GM21515 (cell line): ENCODE data around the gene INAVA.
"Not testable (repeated sequence)": the region's sequence is repeated elsewhere in the genome, so short reads cannot be mapped to it uniquely, and the experiment has no call there.

Experiments used
- ATAC-seq: cut with Tn5 transposase; IDR thresholded peaks from one replicate; pipeline ENCODE4 v1.9.1; 2021; ENCODE audit not compliant: unreplicated experiment

The INAVA gene

GRCh38 chr1:200899015-200899386, 4.3 kb downstream of the INAVA start:
- ATAC-seq, result no peak

DNA sequence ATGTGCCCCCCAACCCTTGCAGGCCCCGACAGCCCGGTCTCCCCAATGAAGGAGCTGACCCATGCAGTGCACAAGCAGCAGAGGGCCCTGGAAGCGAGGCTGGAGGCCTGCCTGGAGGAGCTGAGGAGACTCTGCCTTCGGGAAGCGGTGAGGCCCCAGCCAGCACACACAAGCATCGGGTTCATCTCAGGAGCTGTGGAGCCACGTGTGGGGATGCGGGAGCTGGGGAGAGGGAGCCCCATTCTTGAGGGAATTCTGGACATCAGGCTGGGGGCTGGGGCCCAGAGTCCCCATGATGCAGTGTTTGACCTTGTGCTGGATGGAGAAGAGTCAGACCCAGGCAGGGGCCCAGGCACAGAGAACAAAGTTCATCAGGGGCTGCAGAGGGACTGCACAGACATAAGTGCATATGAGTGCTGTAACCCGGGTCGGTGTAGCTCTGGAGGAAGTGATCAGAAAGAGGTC, 4.8 kb downstream of the INAVA start:
- no peak for ATAC-seq

DNA sequence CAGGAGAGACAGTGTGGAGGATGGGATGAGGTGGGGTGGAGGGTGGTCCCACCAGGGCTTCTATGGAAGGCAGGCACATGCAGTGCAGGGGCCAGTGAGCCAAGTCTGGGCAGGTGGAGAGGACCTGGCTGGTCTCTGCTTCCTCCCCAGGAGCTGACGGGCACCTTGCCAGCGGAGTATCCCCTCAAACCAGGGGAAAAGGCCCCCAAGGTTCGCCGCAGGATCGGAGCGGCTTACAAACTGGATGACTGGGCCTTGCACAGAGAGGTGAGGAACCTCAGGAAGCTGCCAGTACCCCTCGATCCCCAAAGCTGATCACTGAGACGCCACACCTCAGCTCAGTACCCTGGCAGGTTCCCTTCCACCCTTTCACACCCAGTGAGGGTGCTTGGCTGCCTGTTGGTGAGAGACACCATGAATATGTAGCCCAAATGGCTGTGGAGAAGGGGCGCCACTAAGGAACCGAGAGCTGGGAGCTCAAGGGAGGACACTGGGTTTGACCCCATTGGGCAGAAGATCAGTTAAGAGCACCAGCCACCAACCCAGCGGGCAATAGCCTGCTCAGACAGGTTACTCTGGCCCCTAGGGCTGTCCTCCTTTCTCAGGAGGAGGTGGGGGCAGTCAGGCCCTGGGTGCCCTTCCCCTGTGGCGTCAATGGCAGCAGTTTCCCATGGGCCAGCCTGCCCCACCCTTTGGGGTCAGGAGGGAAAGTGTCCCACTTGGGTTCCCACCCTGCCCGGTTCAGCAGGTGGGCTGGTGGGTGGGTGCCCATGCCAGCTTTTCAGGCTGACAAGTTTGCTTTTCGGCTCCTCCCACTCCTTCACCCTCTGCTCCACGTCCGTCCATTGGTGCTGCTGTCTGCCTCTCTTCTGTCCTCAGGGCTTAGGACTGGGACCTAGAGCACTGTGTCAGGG, 5.5 kb downstream of the INAVA start:
- ATAC-seq, result no peak

DNA sequence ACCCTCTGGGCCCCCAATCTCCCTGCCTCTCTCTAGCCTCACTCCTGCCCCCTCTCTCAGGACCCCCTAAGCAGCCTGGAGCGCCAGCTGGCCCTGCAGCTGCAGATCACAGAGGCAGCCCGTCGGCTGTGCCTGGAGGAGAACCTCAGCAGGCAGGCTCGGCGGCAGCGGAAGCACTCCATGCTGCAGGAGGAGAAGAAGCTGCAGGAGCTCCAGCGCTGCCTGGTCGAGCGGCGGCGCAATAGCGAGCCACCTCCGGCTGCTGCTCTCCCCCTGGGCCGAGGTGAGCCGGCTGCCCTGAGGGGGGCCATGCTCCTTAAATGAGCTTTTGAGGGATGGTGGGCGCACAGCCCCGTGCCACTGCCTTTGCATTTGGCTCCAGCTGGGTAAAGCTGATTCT, 6.2 kb downstream of the INAVA start:
- no peak for ATAC-seq

DNA sequence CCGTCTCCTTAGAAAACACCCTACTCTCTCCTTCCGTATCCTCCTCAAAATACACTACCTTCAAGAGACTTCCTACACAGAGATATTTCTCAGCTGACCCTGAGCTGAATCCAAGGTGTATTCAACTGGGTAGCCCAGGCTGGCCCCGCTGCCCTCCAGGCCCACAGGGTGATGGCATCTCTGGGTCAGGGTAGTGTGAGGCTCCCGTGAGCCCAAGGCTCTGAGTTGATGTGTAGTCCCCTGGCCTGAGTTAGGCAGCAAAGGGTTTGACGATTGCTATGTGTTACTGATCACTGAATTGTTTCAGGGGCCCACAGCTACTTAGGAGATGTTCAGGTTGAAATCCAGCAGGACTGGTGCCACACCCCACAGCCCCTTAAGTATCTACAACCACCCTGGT, 6.7 kb downstream of the INAVA start:
- no peak for ATAC-seq

- ATAC-seq, result no peak
These were observed 7.2 kb downstream of the INAVA start for GRCh38 chr1:200901796-200902444.

- no peak for ATAC-seq
These were observed 9.1 kb downstream of the INAVA start for GRCh38 chr1:200903793-200904192.

- ATAC-seq, result no peak
These were observed 10.1 kb downstream of the INAVA start for GRCh38 chr1:200904772-200905171.

GRCh38 chr1:200905411-200906052, 10.8 kb downstream of the INAVA start:
- ATAC-seq, result no peak

DNA sequence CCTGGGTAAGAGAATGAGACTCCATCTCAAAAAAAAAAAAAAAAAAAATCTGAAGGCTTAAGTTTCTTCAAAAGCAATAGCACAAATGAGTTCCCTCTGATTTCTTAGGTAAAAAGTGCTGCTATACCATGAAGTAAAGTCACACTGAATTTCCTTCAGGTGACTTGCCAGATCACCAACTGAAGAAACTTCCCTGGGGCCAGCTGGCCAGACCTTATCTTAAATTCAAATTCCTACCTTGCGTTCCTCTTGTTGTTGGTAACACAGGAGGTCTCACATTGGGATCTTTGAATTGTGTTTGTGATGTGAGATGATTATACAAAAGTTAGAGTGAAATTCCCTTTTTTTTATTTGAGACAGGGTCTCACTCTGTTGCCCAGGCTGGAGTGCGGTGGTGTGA, 11.8 kb downstream of the INAVA start:
- ATAC-seq, result no peak

DNA sequence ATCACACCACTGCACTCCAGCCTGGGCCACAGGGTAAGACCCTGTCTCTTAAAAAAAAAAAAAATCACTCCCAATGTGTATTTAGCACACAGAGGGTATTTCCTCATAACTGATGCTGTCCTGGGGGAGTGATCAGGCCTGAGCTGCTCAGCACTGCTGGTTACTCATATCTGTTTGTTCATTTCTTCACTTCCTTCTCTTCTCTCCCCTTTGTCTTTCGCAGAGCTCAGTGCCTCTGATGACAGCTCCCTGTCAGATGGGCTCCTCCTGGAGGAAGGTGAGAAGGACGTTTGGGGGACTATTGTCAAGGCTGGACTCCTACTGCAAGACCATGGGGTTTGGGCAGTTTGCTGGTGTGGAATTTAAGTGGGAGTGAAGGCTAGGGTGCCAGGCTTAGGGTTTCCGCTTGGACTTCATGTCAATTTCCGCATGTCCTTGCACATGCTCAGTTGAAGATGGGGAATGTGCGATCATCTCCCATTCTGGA, 13.0 kb downstream of the INAVA start:
- peak; percentile 64 for ATAC-seq

- no peak for ATAC-seq
These were observed 13.6 kb downstream of the INAVA start for GRCh38 chr1:200908191-200908868.

DNA sequence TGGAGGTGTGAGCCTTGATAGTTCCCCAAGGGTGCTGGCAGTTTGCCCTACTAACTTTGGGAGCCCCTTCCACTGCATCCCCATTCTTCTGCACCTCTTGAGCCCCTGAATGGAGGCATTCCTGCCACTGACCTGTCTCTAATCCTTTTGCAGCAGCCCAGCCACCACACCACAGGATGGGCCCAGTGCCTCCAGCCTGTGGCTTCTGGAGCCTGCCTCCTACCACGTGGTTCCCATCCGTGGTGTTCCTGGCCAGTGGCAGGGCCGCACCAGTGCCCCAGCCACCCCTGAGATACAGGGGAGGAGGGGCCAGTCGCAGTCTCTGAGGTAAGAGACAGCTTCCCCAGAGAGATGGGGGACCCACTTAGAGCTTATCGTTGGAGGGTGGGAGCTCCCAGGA, 14.4 kb downstream of the INAVA start:
- ATAC-seq, result no peak

DNA sequence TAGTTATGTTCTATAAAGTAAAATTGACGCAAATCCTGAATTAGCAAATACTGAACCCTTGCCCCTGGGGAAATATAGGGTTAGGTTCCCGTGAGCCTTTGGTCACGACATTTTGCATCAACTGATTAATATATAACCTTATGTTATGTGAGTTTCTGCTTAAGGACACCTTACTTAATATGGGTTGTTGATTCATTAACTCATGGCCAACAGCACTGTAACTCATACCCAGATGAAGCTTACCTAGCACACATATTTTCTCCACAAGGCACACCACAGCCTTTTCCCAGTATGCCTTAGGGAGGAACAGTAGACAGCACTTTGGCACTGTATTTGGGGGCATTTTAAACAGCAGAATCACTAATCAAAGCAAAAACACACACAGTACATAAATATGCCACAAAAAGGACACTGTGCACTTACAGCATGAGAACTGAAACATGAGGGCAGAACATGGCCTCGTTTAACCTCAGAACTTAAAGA, 15.1 kb downstream of the INAVA start:
- peak; percentile 42 for ATAC-seq

DNA sequence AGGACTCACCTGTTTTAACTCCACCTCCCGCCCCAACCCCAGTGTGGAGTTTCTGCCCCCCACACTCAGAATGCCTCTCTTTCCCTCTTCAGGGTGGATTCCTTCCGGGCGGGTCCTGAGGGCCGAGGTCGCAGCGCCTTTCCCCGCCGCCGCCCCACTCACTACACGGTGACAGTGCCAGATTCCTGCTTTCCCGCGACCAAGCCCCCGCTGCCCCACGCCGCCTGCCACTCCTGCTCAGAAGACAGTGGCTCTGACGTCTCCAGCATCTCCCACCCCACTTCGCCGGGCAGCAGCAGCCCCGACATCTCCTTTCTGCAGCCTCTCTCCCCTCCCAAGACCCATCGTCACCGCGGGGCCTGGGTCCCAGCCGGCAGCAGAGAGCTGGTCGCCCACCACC, 16.7 kb downstream of the INAVA start:
- no peak for ATAC-seq

GRCh38 chr1:200911936-200912335, 17.2 kb downstream of the INAVA start:
- not testable (repeated sequence) for ATAC-seq

DNA sequence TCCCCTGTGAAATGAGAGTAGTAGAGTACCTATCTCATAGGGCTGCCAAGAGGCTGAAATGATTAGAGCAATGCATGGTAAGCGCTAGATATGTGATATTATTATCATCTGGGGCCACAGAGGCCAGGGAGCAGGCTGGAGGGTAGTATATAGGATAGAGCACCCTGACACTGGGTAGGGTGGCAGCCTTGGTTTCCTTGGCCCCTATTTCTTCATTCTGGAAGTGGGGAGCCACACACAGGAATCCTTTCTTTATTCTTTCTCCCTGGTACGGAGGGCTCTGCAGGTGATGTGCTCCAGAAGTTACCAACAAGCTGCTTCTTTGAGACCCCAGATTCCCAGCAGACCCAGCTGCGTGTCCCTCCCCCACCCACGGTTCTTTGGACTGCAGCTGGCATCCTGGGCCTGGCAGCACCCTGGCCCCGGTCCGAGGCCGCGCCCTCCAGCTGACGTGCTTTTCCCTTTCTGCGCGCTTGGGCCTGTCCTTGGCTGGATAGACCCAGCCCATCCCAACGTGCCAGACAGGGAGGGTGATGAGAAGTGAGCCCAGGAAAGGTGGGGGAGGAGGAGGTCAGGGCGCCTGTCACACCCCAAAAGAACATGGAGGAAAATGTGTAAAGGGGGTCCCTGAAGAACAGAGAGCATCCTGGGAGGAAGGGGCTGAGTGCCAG, 18.2 kb downstream of the INAVA start:
- ATAC-seq, result no peak

DNA sequence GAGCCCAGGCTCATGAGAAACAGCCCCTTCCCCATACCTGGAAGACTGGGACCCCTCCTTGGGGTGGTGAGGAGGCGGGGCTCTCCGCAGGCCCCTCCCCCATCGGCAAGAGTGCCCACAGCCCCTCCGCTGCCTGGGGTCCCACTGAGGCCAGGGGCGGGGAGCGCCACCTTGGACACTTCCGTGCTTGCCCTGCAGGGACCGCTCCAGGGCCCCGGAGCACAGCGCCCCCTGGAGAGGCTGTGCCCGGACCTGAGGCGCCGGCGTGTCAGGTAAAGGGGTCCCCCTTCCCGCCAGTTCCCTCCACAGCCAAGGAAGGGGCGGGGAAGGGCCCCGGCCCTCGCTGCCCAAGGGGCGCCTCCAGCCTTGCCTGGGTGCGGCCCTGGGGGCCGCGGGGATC, 21.5 kb downstream of the INAVA start:
- ATAC-seq, result no peak

- ATAC-seq, result no peak
These were observed 22.0 kb downstream of the INAVA start for GRCh38 chr1:200916681-200917080.

DNA sequence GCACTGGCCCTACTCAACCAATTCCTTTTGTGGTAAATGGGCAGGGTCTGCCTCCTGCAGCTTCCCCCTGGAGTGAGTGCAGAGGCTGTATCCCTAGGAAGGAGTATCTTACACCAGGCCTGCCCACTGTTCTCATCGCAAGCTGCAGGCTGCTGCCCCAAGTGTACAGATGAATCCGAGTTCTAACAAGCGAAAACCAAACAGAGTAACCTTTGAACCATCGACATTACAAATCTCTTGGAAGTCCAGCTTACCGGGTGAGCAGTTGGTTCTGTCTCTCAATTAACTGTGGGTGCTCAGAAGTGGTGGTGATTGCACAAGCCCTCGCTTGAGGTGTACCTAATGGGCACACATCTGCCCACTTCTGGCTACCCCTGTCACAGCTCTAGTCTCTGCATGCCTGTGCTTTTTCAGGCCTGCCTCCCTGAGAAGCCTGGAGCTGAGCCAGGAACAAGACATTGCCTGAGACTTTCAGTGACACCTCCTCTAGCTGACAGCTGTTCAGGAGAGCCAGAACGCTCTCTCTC, 22.7 kb downstream of the INAVA start:
- ATAC-seq, result no peak
